Stimulated activated CD8-positive, alpha-beta memory T cell treated with anti-CD3 and anti-CD28 coated beads, Interleukin-7, amount 100 ng/mL, for 48 hours (primary cell): Measurements from ENCODE around the gene FBN1.

Experiments used
- DNase-seq, 2 donors: peaks; one replicate each; pipeline ENCODE4 v3.0.0-alpha.2; 2020; ENCODE audit warnings: low read depth in 1 of 2; ENCODE audit errors: extremely low read depth in 1 of 2

Gene FBN1

GRCh38 chr15:48557335-48557734, 88.2 kb downstream of the FBN1 start:
- DNase-seq: no peak

GRCh38 chr15:48556159-48556897, 89.2 kb downstream of the FBN1 start:
- no peak for DNase-seq

- DNase-seq: no peak
Observed at GRCh38 chr15:48555241-48555881, 90.1 kb downstream of the FBN1 start.

GRCh38 chr15:48554112-48554511, 91.4 kb downstream of the FBN1 start:
- DNase-seq: no peak

GRCh38 chr15:48553559-48553958, 92.0 kb downstream of the FBN1 start:
- no peak for DNase-seq

GRCh38 chr15:48550822-48551525, 94.5 kb downstream of the FBN1 start:
- DNase-seq: no peak

GRCh38 chr15:48548455-48548854, 97.1 kb downstream of the FBN1 start:
- DNase-seq: no peak

GRCh38 chr15:48547286-48547685, 98.2 kb downstream of the FBN1 start:
- no peak for DNase-seq

GRCh38 chr15:48546296-48546695, 99.2 kb downstream of the FBN1 start:
- no peak for DNase-seq

- DNase-seq: no peak
Observed at GRCh38 chr15:48544778-48545177, 100.7 kb downstream of the FBN1 start.

GRCh38 chr15:48541341-48542278, 103.9 kb downstream of the FBN1 start:
- no peak for DNase-seq

GRCh38 chr15:48540756-48541155, 104.8 kb downstream of the FBN1 start:
- no peak for DNase-seq

GRCh38 chr15:48538941-48539340, 106.6 kb downstream of the FBN1 start:
- DNase-seq: no peak

GRCh38 chr15:48537271-48538113, 108.0 kb downstream of the FBN1 start:
- no peak for DNase-seq

- DNase-seq: no peak
Observed at GRCh38 chr15:48536681-48537091, 108.8 kb downstream of the FBN1 start.

- no peak for DNase-seq
Observed at GRCh38 chr15:48533982-48534381, 111.5 kb downstream of the FBN1 start.

- no peak for DNase-seq
Observed at GRCh38 chr15:48532946-48533345, 112.6 kb downstream of the FBN1 start.

GRCh38 chr15:48530528-48530927, 115.0 kb downstream of the FBN1 start:
- DNase-seq: no peak

- no peak for DNase-seq
Observed at GRCh38 chr15:48528921-48529320, 116.6 kb downstream of the FBN1 start.

- DNase-seq: no peak
Observed at GRCh38 chr15:48527517-48527916, 118.0 kb downstream of the FBN1 start.
